Measurements from ENCODE around the gene ACP2. TPM values are rescaled to one million over a fixed set of nuclear protein-coding genes. Genes with fewer than 3 reads are reported as not detected.
"Not testable (repeated sequence)": the region's sequence is repeated elsewhere in the genome, so short reads cannot be mapped to it uniquely, and the experiment has no call there.

Gene ACP2
- total RNA-seq, 4 donors from 2014 or later: 21.0 to 46.0 (median 32.0) TPM

- Histone ChIP-seq H3K27me3 (no peaks in the 10 kb centered on the region), H3K9me3 (no peaks in the 10 kb centered on the region), H3K4me1 (no peaks in the 10 kb centered on the region), H3K27ac (no peak overlapping the region), H3K4me3 (no peak overlapping the region), H3K36me3 (no peaks in the 10 kb centered on the region)
- no peak for TF ChIP-seq EP300 (IDR thresholded peaks at IDR 0.05)
- no peak for TF ChIP-seq POLR2A (IDR thresholded peaks at IDR 0.05)
- TF ChIP-seq POLR2AphosphoS5 (IDR thresholded peaks at IDR 0.05): no peak
- TF ChIP-seq CTCF (IDR thresholded peaks at IDR 0.05): no peak
- no peak for ATAC-seq
- 77 to 92% methylated on average over 5 of the region's 5 CpGs for WGBS, 2 donors (ENCODE audit: low coverage in 1 of 2)
These were observed 46.0 kb downstream of the ACP2 start for GRCh38 chr11:47202576-47202975.

GRCh38 chr11:47201015-47201414 is 47.6 kb downstream of the ACP2 start:
- no peak overlapping the region for H3K27ac ChIP-seq
- no peak for ATAC-seq
- H3K36me3 ChIP-seq: no peaks in the 10 kb centered on the region
- TF ChIP-seq CTCF (IDR thresholded peaks at IDR 0.05): no peak
- no peak for TF ChIP-seq POLR2AphosphoS5 (IDR thresholded peaks at IDR 0.05)
- TF ChIP-seq POLR2A (IDR thresholded peaks at IDR 0.05): no peak
- TF ChIP-seq EP300 (IDR thresholded peaks at IDR 0.05): no peak
- no peaks in the 10 kb centered on the region for H3K9me3 ChIP-seq
- no peaks in the 10 kb centered on the region for H3K27me3 ChIP-seq
- no peaks in the 10 kb centered on the region for H3K4me1 ChIP-seq
- no peak overlapping the region for H3K4me3 ChIP-seq
- 82 to 100% methylated on average over 1 to 3 of the region's 4 CpGs for WGBS, 2 donors (ENCODE audit: low coverage in 1 of 2)

GRCh38 chr11:47198161-47198560 is 50.5 kb downstream of the ACP2 start:
- not testable (repeated sequence) for H3K36me3 ChIP-seq, ATAC-seq, H3K27me3 ChIP-seq, H3K27ac ChIP-seq, H3K9me3 ChIP-seq, H3K4me1 ChIP-seq, H3K4me3 ChIP-seq
- WGBS, 2 donors (ENCODE audit: low coverage in 1 of 2): 90 to 100% methylated on average over 4 to 9 of the region's 9 CpGs

- no peak for ATAC-seq
- no peak overlapping the region for H3K27ac ChIP-seq
- no peaks in the 10 kb centered on the region for H3K36me3 ChIP-seq
- no peak overlapping the region for H3K4me3 ChIP-seq
- peaks cover 0 to 22% (median 10%) of the 10 kb centered on the region in 3 donors for H3K4me1 ChIP-seq
- 63 to 85% methylated on average over 1 to 4 of the region's 4 CpGs for WGBS, 2 donors (ENCODE audit: low coverage in 1 of 2)
- H3K9me3 ChIP-seq: no peaks in the 10 kb centered on the region
- H3K27me3 ChIP-seq: no peaks in the 10 kb centered on the region
- TF ChIP-seq POLR2A (IDR thresholded peaks at IDR 0.05) (no peak), EP300 (IDR thresholded peaks at IDR 0.05) (no peak), CTCF (IDR thresholded peaks at IDR 0.05) (no peak), POLR2AphosphoS5 (IDR thresholded peaks at IDR 0.05) (no peak)
These were observed 56.5 kb downstream of the ACP2 start for GRCh38 chr11:47192111-47192510.

GRCh38 chr11:47191137-47191536 is 57.5 kb downstream of the ACP2 start:
- not testable (repeated sequence) for H3K36me3 ChIP-seq, ATAC-seq, H3K27me3 ChIP-seq, H3K9me3 ChIP-seq, H3K27ac ChIP-seq, H3K4me3 ChIP-seq
- H3K4me1 ChIP-seq: peaks cover 0 to 32% (median 14%) of the 10 kb centered on the region in 3 donors
- WGBS, 2 donors (ENCODE audit: low coverage in 1 of 2): 86 to 89% methylated on average over 4 to 10 of the region's 10 CpGs

Other genes with a start within 250 kb of the ACP2 start
- 100 to 1,000 TPM; 127 to 223 (median 198) TPM for gene ARFGAP2, start 71.9 kb downstream of the ACP2 start, total RNA-seq
- 10 to 100 TPM; 61.3 to 74.9 (median 65.3) TPM for gene PACSIN3, start 62.4 kb downstream of the ACP2 start, total RNA-seq
- gene DDB2, start 33.8 kb downstream of the ACP2 start, total RNA-seq: 10 to 100 TPM; 18.6 to 44.2 (median 28.0) TPM
- 10 to 100 TPM; 14.5 to 21.0 (median 16.1) TPM for gene NR1H3, start 9.2 kb upstream of the ACP2 start, total RNA-seq
- 10 to 100 TPM; 23.7 to 33.9 (median 29.4) TPM for gene MADD, start 21.3 kb upstream of the ACP2 start, total RNA-seq
- under 1 TPM in 2 of 4 donors, not detected in 2; 0.12 to 0.13 TPM for gene MYBPC3, start 103.9 kb upstream of the ACP2 start, total RNA-seq
- gene SPI1, start 129.7 kb upstream of the ACP2 start, total RNA-seq: 10 to 100 TPM in 3 of 4 donors, 1 to 10 TPM in 1; 4.2 to 32.4 (median 14.7) TPM
- gene SLC39A13, start 159.8 kb upstream of the ACP2 start, total RNA-seq: 100 to 1,000 TPM in 1 of 4 donors, 10 to 100 TPM in 3; 68.8 to 218 (median 78.9) TPM
- 100 to 1,000 TPM; 169 to 194 (median 179) TPM for gene PSMC3, start 177.6 kb upstream of the ACP2 start, total RNA-seq
- gene RAPSN, start 200.3 kb upstream of the ACP2 start, total RNA-seq: under 1 TPM in 2 of 4 donors, not detected in 2; 0.23 to 0.27 TPM